Raji (cell line): Measurements from ENCODE around the gene SCAF1.
A peak's percentile ranks its signal among the peaks of the same experiment; 100 is the strongest.

Source experiments
- POLR2A ChIP-seq: IDR thresholded peaks from 2 replicates; pipeline ENCODE4 v1.6.1; 2011; ENCODE audit warnings: low read depth, low read length, control low read depth; ENCODE audit not compliant: insufficient read depth

Gene SCAF1

DNA sequence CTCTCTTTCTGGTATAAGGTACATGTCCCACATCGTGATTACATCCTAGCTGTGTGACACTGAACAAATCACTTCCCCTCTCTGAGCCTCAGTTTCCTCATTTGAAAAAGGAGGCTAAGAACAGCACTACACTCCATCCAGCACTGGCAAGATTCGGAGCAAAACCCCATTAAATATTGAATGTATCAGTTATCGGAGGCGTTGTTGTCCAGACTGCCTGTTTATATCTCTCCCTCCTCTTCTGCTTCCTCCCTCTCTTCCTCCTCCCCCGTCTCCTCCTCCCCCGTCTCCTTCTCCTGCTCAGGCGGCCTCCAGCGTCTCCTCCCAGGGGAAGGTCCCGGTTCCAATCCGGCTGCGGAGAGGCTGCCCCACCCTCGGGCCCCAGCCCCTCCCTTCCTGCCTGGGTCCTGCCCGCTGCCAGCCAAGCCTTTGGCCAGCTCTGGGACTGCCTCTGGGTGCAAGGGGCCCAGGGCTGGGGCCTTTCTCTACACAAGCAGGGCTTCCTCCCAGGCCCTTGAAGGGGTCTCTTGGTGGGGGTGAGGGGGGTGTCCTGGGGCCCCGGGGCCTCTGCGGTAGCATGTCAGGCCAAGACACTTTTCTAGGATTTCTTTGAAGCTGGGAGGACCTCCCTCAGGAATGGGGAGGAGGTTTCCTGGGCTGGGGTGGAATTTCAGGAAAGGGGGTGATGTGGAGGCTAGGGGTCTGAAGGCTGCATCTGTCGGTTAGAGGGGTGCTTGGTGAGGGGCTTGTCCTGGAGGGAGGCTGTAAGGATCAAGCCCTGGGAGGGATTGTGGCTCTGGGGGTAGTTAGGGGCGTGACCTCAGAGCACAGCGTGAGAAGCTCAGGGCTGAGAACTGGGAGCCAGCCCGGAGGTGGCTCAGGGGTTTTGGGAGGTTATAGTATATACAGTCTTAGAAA is 3.9 kb upstream of the SCAF1 start:
- no peak for TF ChIP-seq POLR2A

DNA sequence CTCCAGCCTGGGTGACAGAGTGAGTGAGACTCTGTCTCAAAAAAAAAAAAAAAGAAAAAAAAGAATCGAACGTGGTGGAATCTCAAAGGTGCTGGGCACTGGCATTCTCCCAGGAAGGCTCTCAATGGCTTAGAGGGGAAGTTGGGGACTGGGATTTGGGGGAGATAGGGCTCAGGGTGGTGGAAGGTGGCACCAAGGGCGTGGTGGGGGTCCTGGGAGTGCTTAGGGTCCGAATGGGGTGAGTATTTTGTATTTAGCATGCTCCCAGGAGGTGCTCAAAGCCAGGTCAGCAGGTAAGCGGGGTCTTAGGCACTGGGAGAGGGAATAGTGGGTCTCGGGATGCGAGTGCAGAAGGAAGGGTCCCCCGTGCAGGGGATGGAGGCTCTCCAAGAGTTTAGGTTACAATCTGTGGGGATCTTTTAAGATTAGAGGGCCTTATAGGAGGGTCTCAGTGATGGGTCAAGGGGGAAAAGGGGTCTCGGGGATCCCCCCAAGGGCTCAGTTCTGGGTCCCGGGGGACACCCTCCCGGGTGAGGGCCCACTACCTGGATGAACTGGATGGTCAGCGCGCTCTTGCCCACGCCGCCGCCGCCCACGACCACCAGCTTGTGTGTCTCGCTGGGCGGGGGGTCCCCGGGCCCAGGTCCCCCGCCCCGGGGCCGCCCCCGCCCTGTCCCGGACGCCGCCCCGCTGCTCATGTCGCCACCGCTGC is 2.5 kb upstream of the SCAF1 start:
- TF ChIP-seq POLR2A, result no peak

DNA sequence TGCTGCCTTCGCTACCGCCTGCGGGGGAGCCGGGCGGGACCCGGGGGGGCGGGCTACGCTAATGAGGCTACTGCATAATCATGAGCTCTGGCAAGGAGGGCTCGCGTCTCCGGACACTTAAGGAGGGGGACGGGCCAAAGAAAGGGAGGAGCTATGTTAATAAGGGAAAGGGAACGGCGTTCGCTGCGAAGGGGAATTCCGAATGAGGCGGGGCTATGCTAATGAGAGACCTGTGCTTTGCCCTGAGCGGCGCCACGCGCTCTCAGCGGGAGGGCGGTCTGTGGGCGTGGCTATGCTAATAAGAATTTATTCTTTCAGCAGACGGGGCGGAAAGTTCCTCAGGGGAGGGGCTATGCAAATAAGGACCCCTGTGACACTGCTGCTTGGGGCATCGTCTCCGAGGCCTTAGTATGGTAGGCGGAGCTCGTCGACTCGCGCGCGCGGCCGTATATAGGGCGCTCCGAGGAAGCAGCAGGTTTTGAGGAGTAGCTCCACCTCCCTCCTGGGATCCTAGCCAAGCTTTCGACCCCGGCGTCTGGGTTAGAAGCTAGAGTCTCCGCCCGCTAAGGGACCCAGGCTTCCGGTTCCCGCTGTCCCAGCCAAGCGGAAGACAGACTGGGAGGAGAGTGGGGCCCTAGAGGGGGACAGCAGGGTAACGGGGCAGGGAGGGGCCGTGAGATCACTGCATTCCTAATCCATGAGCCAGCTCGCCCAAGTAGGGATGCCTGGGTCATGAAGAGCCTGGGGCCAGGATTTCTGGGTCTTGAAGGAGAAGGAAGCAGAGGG is 1.7 kb upstream of the SCAF1 start, which contains the start of gene RRAS:
Gene RRAS (minus strand): TSS at position 31 of the 786 bp plus-strand sequence. CDS start 45 bp downstream, outside the sequence.
- TF ChIP-seq POLR2A, result peak; percentile 75

DNA sequence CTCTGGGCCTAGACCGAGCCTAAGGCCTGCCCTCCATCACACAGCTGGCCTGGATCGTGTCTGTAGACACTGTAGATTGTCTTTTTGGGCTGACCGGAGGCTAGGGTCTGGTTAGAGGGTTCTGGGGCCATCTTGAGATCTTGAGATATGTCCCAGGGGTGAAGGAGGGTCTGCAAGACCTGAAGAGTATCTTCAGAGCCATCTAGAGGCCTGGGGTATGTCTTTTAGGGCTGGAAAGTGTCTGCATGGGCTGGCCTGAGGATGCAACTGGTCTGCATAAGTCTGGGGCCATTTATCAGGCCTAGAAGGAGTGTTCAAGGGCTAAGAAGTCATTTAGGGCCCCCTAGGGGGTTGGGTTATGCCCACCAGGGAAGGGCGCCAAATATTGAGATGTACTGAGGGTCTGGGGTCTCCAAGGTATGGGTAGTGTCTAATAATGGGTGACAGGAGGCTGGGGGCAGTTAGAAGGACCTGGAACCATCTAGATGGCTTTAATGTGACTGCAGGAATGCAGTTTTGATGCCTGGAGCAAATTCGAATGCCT is 555 bp downstream of the SCAF1 start:
- TF ChIP-seq POLR2A, result no peak

DNA sequence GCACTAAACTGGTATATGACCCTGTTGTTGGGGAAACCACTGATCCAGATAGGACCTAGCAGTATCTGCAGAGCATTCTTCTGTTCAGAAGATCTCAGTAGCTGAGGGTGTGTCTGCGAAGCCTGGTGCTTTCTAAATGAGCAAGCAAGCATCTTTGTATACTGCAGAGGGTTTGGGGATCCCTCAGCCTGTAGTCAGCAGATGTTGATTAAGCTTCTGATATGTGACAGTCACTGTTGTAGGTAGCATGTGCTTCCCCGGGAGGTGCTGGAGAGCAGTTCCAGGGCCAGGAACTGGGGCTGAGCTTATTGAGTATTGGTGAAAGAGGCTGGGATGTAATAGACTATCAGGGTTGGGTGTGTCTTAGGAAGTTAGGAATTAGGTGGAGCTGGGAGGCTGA is 1.5 kb downstream of the SCAF1 start:
- TF ChIP-seq POLR2A, result 0 out of 2 replicates have a peak, but pooled peaks have one; percentile 15

DNA sequence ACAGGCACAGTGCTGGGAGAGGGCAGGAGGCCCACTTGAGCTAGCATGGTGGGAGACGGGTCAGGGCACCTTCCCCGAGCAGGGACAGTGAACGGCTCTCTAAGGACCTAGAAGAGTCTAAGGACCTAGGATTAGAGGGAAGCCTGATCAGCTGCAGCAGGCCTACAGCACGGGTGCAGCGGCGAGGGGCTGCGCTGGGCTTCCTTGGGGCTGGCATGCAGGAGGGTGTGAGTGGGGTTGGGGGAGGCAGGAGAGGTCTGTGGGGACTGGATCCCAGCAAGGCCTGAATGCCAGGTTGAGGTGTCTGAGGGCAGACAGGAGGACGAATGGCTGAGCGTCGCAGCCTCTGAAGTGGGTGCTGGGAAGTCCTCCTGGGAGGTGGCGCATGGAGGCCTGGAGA is 3.6 kb downstream of the SCAF1 start:
- TF ChIP-seq POLR2A, result no peak

DNA sequence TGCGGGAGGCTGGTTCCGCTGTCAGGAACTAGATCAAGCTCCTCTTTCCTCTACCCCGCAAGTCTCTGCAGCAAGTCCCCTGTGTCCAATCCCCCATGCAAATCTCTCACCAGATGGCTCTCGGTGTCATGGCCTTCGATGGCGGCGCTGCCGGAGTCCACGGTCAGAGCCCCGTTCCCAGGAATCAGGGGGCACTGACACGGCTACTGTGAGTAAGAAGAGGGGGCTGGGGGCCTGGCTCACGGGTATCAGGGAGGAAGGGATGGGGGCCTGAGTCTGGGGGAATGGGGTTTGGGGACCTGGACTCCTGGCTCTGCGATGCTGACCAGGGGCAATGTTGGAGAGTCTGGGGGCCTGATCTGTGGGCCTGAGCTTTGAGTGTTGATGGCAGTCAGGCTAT is 4.0 kb downstream of the SCAF1 start:
- TF ChIP-seq POLR2A, result no peak

DNA sequence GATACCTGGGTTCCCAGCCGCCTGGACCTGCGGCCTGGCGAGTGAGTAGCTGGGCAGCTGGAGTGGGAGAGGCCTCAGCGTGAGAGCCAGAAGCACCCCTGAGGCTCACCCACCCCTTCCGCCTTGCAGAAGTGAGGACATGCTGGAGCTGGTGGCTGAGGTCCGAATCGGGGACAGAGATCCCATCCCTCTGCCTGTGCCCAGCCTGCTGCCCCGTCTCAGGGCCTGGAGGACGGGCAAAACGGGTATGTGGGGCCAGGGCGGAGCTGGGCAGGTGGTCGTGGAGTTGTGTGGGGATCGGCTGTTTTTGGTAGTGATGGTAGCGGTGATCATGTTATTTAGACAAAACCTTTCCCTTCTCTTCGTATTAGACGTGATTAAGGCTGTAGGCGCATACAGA is 4.6 kb downstream of the SCAF1 start:
- no peak for TF ChIP-seq POLR2A

DNA sequence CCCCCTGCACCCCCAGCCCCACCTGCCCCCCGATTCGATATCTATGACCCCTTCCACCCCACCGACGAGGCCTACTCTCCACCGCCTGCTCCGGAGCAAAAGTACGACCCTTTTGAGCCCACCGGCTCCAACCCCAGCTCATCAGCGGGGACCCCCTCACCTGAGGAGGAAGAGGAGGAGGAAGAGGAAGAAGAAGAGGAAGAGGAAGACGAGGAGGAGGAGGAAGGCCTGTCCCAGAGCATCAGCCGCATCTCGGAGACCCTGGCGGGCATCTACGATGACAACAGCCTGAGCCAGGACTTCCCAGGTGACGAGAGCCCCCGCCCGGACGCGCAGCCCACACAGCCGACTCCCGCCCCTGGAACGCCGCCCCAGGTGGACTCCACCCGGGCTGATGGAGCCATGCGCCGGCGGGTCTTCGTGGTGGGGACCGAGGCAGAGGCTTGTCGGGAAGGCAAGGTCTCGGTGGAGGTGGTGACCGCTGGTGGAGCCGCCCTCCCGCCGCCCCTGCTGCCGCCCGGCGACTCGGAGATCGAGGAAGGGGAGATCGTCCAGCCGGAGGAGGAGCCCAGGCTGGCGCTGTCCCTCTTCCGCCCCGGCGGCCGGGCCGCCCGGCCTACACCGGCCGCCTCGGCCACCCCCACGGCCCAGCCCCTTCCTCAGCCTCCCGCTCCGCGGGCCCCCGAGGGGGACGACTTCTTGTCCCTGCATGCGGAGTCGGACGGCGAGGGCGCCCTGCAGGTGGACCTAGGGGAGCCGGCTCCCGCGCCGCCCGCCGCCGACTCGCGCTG is 9.2 kb downstream of the SCAF1 start:
- no peak for TF ChIP-seq POLR2A

DNA sequence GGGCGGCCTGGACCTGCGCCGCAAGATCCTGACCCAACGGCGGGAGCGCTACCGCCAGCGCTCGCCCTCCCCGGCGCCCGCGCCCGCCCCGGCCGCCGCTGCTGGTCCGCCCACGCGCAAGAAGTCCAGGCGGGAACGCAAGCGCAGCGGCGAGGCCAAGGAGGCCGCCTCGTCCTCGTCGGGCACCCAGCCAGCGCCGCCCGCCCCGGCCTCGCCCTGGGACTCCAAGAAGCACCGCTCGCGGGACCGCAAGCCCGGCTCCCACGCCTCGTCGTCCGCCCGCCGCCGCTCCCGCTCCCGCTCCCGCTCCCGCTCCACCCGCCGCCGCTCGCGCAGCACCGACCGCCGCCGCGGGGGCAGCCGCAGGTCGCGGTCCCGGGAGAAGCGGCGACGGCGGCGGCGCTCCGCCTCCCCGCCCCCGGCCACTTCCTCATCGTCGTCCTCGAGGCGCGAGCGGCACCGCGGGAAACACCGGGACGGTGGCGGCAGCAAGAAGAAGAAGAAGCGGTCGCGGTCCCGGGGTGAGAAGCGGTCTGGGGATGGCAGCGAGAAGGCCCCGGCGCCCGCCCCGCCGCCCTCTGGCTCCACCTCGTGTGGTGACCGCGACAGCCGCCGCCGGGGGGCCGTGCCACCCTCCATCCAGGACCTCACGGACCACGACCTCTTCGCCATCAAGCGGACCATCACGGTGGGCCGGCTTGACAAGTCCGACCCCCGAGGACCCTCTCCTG is 10.0 kb downstream of the SCAF1 start:
- TF ChIP-seq POLR2A, result no peak

DNA sequence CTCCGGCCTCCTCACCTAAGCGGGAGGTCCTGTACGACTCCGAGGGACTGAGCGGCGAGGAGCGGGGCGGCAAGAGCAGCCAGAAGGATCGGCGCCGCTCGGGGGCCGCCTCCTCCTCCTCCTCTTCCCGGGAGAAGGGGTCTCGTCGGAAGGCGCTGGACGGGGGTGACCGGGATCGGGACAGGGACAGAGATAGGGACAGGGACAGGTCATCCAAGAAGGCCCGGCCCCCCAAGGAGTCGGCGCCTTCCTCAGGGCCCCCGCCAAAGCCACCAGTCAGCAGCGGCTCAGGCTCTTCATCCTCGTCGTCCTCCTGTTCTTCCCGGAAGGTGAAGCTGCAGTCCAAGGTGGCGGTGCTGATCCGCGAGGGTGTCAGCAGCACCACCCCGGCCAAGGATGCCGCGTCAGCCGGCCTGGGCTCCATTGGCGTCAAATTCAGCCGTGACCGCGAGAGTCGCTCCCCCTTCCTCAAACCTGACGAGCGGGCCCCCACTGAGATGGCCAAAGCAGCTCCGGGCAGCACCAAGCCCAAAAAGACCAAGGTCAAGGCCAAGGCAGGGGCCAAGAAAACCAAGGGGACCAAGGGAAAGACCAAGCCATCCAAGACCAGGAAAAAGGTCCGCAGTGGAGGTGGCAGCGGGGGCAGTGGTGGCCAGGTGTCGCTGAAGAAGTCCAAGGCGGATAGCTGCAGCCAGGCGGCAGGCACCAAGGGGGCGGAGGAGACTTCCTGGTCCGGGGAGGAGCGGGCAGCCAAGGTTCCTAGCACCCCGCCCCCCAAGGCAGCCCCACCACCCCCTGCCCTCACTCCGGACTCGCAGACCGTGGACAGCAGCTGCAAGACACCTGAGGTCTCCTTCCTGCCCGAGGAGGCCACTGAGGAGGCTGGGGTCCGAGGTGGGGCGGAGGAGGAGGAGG is 10.8 kb downstream of the SCAF1 start:
- TF ChIP-seq POLR2A, result no peak

DNA sequence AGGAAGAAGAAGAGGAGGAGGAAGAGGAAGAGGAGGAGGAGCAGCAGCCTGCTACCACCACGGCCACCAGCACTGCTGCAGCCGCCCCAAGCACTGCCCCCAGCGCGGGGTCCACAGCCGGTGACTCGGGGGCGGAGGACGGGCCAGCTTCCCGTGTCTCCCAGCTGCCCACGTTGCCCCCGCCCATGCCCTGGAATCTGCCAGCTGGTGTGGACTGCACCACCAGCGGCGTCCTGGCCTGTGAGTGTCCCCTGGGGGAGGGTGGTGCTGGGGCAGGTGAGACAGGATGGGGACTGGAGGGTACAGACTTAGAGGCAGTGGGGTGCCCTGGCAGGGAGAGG is 11.4 kb downstream of the SCAF1 start:
- no peak for TF ChIP-seq POLR2A

DNA sequence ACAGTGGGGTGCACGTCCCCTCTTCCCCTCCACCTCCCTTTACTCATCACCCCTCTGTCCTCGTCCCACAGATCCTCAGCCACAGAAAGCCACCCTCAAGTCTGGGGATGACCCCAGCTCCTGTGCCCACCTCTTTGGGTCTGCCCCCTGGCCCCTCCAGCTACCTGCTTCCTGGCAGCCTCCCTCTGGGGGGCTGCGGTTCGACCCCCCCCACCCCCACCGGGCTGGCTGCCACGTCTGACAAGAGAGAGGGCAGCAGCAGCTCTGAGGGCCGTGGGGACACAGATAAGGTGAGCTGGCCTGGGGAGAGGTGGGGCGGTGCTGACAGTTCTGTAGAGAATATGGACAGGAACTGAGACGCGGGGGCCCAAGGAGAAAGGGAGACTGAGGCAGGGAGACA is 12.6 kb downstream of the SCAF1 start:
- no peak for TF ChIP-seq POLR2A
